Stomach (tissue), 9 donors: ENCODE data around the gene SCYL3. TPM values are rescaled to one million over a fixed set of nuclear protein-coding genes. Genes with fewer than 3 reads are reported as not detected.

ENCODE experiments used
- DNase-seq, 2 donors: peaks; one replicate each; pipeline versions ENCODE4 v3.0.0 to v3.0.0-alpha.2; 2013 to 2019
- H3K27ac ChIP-seq, 5 donors: fragments of 200-600 bp in 4 of 5; sonication (generic) in 4 of 5; one replicate each; pipeline ENCODE4 v1.5.1; 2013 to 2019; ENCODE audit warnings: mild to moderate bottlenecking in 1 of 5, moderate library complexity in 1 of 5
- H3K27me3 ChIP-seq, 3 donors: fragments of 200-600 bp; sonication (generic); one replicate each; pipeline ENCODE4 v1.5.1; 2017 to 2019; ENCODE audit warnings: mixed run types in 1 of 3
- H3K36me3 ChIP-seq, 4 donors: fragments of 200-600 bp; sonication (generic); 1 replicate in 3 of 4; 2 replicates in 1 of 4; pipeline ENCODE4 v1.5.1; 2016 to 2019
- H3K4me1 ChIP-seq, 4 donors: fragments of 200-600 bp; sonication (generic); one replicate each; pipeline ENCODE4 v1.5.1; 2016 to 2019
- H3K4me3 ChIP-seq, 4 donors: fragments of 200-600 bp; sonication (generic) in 3 of 4; one replicate each; pipeline ENCODE4 v1.5.1; 2016 to 2019; ENCODE audit warnings: mild to moderate bottlenecking in 1 of 4
- H3K9me3 ChIP-seq, 4 donors: fragments of 200-600 bp; sonication (generic); one replicate each; pipeline ENCODE4 v1.5.1; 2016 to 2019
- CTCF ChIP-seq, 7 experiments: fragments of 450-650 bp in 4 of 7; fragments of 200-600 bp in 3 of 7; sonication (generic) in 3 of 7; IDR thresholded peaks; one replicate each; pipeline ENCODE4 v1.5.1; 2016 to 2019; ENCODE audit warnings: antibody characterized with exemption in 7 of 7, control low read depth in 2 of 7, mild to moderate bottlenecking in 1 of 7
- EP300 ChIP-seq: sonication (generic); formaldehyde crosslinking; IDR thresholded peaks from one replicate; pipeline ENCODE4 v1.6.1; 2017; ENCODE audit warnings: antibody characterized with exemption
- POLR2A ChIP-seq, 4 donors: fragments of 450-650 bp; IDR thresholded peaks; one replicate each; pipeline ENCODE4 v1.6.1; 2016; ENCODE audit warnings: antibody characterized with exemption in 4 of 4, control low read depth in 2 of 4, mild to moderate bottlenecking in 1 of 4, moderate library complexity in 1 of 4
- POLR2AphosphoS5 ChIP-seq, 3 donors: sonication (generic); formaldehyde crosslinking; IDR thresholded peaks; one replicate each; pipeline ENCODE4 v1.6.1; 2016; ENCODE audit warnings: antibody characterized with exemption in 3 of 3
- intact Hi-C: fragments of 100-400 bp; cut with DNase I; formaldehyde crosslinking; loops from one replicate; pipeline ENCODE4 v1.15.1; 2023; ENCODE audit warnings: low total_unique reads
- polyA plus RNA-seq, 3 donors: library from polyadenylated mRNA; stranded (reverse); fragments of 200-250 nt; gene quantifications; one replicate each; pipeline ENCODE4 v1.2.3, GENCODE V29; 2013
- small RNA-seq, 4 donors: library from RNA; depleted of rRNA; stranded (forward); fragments of <200 nt; gene quantifications; one replicate each; pipeline ENCODE3, GENCODE V24; 2016
- total RNA-seq, 5 donors: library from RNA; depleted of rRNA; stranded (reverse); fragments of >200 nt; gene quantifications; one replicate each; pipeline versions ENCODE4 v1.1.0 to v1.2.3, GENCODE V29; 2014 to 2016
- donor health status: healthy with polysubstance abuse.
- donor health status: Bipolar disorder and iron deficiency.
- donor health status: healthy.

The SCYL3 gene
- total and polyA plus RNA-seq, 8 donors, result 2.3 to 17.1 (median 4.7) TPM

GRCh38 chr1:169802888-169803287, 90.8 kb downstream of the SCYL3 start:
- peaks cover 0 to 49% (median 43%) of the 10 kb centered on the region in 4 donors for H3K36me3 ChIP-seq
- H3K4me3 ChIP-seq, result no peak overlapping the region
- no peak for TF ChIP-seq CTCF (IDR thresholded peaks at IDR 0.05)
- TF ChIP-seq POLR2AphosphoS5 (IDR thresholded peaks at IDR 0.05), result no peak
- TF ChIP-seq EP300, result no peak
- no peak for TF ChIP-seq POLR2A (IDR thresholded peaks at IDR 0.05)
- no peaks in the 10 kb centered on the region for H3K9me3 ChIP-seq
- intact Hi-C loops, result no loop called here
- H3K27ac ChIP-seq, result no peak overlapping the region
- DNase-seq, result no peak
- no peaks in the 10 kb centered on the region for H3K27me3 ChIP-seq
- H3K4me1 ChIP-seq, result no peaks in the 10 kb centered on the region

Small RNAs within 50 kb of the gene (small RNA-seq; reads per million reads assigned to genes)
- 0 reads per million in 4 donors for gene RN7SL333P

Other genes with a start within 250 kb of the SCYL3 start
- gene SELL, start 182.3 kb downstream of the SCYL3 start, total RNA-seq, result 10 to 100 TPM in 1 of 5 donors, 1 to 10 TPM in 1, not detected in 3; 2.9 to 11.9 TPM
- gene SELL, start 182.3 kb downstream of the SCYL3 start, polyA plus RNA-seq, result 1 to 10 TPM; 1.1 to 3.1 (median 1.9) TPM
- gene SELE, start 159.8 kb downstream of the SCYL3 start, total RNA-seq, result under 1 TPM in 3 of 5 donors, not detected in 2; 0.29 to 0.87 (median 0.55) TPM
- under 1 TPM; 0.44 to 0.70 (median 0.46) TPM for gene SELE, start 159.8 kb downstream of the SCYL3 start, polyA plus RNA-seq
- 10 to 100 TPM in 2 of 5 donors, 1 to 10 TPM in 1, not detected in 2; 6.8 to 12.9 (median 12.5) TPM for gene METTL18, start 99.0 kb downstream of the SCYL3 start, total RNA-seq
- 1 to 10 TPM; 7.0 to 9.3 (median 7.6) TPM for gene METTL18, start 99.0 kb downstream of the SCYL3 start, polyA plus RNA-seq
- 10 to 100 TPM in 4 of 5 donors, 1 to 10 TPM in 1; 9.7 to 40.9 (median 16.3) TPM for gene KIFAP3, start 180.8 kb upstream of the SCYL3 start, total RNA-seq
- gene KIFAP3, start 180.8 kb upstream of the SCYL3 start, polyA plus RNA-seq, result 1 to 10 TPM; 6.3 to 7.5 (median 7.5) TPM